ENCODE measurements around the gene FILIP1.

The FILIP1 gene

DNA sequence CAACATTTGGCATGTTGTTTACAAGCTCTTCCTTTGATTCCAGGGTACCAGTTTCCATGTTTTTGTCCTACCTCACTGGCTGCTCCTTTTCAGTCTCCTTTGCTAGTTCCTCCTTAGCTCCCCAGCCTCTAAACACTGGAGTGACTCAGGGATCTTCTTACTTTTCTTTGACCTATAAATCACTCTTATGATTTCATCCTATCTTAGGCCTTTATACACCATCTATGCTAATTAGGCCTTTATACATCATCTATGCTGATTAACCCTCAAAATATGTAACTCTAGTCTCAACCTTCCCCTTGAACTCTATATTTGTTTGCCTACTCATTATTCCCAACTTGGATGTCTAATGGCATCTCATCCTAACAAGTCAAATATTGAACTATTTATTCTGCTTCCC, 218.5 kb downstream of the FILIP1 start:
- H3K4me3 ChIP-seq (ENCODE audit: low read depth, low read length): no peak overlapping the region
- DNase-seq (ENCODE audit: low read depth): peak; percentile 76
- TF ChIP-seq, protein P1, sequence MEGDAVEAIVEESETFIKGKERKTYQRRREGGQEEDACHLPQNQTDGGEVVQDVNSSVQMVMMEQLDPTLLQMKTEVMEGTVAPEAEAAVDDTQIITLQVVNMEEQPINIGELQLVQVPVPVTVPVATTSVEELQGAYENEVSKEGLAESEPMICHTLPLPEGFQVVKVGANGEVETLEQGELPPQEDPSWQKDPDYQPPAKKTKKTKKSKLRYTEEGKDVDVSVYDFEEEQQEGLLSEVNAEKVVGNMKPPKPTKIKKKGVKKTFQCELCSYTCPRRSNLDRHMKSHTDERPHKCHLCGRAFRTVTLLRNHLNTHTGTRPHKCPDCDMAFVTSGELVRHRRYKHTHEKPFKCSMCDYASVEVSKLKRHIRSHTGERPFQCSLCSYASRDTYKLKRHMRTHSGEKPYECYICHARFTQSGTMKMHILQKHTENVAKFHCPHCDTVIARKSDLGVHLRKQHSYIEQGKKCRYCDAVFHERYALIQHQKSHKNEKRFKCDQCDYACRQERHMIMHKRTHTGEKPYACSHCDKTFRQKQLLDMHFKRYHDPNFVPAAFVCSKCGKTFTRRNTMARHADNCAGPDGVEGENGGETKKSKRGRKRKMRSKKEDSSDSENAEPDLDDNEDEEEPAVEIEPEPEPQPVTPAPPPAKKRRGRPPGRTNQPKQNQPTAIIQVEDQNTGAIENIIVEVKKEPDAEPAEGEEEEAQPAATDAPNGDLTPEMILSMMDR (conservative IDR thresholded peaks at IDR 0.05; ENCODE audit: low read depth, low read length): no peak

DNA sequence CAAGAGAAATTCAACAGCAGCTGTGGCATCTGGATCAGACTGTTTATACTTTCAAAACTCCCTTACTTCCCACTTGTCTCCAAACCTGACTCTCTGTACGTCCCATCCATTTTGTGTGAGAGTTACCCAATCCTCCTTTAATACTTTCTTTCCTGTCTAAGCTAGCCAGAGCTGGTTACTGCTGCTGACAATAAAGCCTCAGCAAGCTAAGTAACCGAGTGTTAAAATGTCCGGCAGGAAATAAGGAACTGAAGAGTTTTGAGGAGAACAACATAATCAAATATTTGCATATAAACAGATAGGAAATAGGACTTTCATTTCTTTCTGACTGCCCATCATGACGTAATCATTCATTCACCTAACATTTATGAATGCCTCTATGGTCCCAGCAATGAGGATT, 220.6 kb downstream of the FILIP1 start:
- H3K4me3 ChIP-seq (ENCODE audit: low read depth, low read length): no peak overlapping the region
- TF ChIP-seq, protein P1 (conservative IDR thresholded peaks at IDR 0.05; ENCODE audit: low read depth, low read length): no peak
- no peak for DNase-seq (ENCODE audit: low read depth)

DNA sequence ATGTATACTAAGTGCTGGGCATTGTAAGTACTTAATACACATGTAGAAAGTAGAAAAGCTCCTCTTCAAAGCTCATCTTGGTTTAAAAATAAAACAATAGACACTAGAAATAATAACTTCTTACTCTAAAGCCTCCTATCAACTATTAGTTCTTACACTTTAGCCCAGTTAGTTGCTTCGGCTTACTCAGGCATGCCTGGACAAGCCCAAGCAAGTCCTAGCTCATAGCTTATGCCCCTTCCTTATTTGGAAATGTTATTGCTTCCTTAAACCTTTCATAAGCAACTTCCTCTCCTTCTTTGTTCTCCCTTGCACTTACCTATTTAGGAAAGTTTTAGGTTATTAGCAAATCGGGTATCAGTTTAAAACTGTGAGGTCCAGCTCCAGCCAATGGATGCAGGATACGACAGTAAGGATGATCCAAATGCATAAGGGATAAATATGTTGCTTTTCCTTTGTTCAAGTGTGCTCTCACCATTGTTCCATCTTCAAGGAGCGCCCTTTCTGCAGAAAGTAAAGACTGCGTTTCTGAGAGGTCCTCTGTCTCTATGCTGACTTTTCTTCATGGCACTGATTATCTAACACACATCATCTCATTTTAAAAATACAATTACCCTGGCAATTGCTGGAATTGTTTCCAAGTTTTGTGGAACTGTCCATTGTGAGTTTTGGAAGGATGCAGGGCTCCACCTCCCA, 221.3 kb downstream of the FILIP1 start:
- TF ChIP-seq, protein P1 (conservative IDR thresholded peaks at IDR 0.05; ENCODE audit: low read depth, low read length): no peak
- DNase-seq (ENCODE audit: low read depth): peak; percentile 83
- no peak overlapping the region for H3K4me3 ChIP-seq (ENCODE audit: low read depth, low read length)

DNA sequence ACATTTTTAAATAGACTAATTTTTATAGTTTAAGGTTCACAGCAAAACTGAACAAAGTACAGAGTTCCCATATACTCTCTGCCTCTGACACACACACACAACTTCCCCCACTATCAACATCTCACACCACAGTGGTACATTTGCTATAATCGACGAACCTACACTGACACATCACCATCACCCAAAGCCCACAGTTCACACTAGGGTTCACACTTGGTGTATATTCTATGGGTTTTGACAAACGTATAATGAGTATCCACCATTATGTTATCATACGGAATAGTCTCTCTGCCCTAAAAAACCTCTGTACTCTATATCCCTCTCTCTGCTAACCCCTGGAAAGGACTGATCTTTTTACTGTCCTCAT, 224.6 kb downstream of the FILIP1 start:
- TF ChIP-seq, protein P1 (conservative IDR thresholded peaks at IDR 0.05; ENCODE audit: low read depth, low read length): no peak
- H3K4me3 ChIP-seq (ENCODE audit: low read depth, low read length): no peak overlapping the region
- no peak for DNase-seq (ENCODE audit: low read depth)

DNA sequence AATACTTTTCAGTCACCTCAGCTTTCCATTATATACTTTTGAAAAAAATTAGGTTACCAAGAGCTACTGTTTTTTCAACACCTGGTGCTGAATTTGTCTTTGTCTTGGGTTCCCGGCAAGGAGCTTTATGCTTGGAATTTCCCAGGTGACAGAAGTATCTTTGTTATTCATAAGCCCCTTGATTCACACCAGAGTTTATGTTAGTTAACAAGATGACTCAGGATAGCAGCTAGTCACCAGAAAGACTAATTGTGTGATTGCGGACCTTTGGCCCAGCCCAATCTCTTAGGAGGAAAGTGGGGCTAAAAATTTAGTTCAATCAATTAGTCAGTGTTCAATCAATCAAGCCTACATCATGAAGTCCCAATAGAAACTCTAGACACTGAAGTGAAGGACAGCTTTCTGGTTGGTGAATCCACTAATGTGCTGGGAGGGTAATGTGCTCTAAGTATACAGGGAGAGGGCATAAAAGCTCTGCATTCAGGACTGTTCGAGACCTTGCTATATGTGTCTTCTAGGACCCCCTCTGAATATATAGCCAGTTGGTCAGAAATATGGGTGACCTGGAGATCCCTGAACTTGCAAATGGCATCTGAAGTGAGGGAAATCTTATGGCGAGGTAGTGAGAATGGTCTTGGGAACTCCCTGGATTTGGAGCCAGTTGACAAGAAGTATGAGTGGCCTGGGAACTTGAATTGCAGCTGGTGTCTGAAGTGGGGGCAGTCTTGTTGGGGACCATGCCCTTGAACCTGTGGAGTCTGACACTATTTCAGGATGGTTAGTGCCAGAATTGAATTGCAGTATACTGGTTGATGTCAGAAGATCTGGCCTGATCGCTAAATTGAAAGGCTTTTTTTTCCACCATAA, 225.2 kb downstream of the FILIP1 start:
- H3K4me3 ChIP-seq (ENCODE audit: low read depth, low read length): no peak overlapping the region
- no peak for DNase-seq (ENCODE audit: low read depth)
- TF ChIP-seq, protein P1 (conservative IDR thresholded peaks at IDR 0.05; ENCODE audit: low read depth, low read length): no peak

DNA sequence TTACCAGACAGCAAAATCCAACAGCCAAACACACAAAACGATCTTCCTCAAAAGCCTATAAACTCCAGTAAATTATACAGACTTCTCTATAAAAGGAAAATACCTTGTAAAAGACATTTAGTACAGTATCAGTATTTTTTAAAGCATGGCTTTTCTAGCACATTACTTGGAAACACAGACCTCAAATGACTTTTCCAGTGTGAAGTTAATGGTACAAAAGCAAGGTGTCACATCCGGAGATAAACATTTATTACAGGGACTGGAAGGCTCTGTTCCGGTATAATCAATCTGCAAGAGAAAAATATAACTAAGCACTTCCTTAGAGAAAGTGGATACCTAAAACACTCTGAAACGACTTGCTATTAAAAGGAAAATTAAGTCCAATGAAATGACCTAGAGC, 226.1 kb downstream of the FILIP1 start:
- no peak for DNase-seq (ENCODE audit: low read depth)
- no peak overlapping the region for H3K4me3 ChIP-seq (ENCODE audit: low read depth, low read length)
- TF ChIP-seq, protein P1 (conservative IDR thresholded peaks at IDR 0.05; ENCODE audit: low read depth, low read length): no peak
